ENCODE measurements around the gene RIN3. TPM values are rescaled to one million over a fixed set of nuclear protein-coding genes. Genes with fewer than 3 reads are reported as not detected.
"Not testable (repeated sequence)": the region's sequence is repeated elsewhere in the genome, so short reads cannot be mapped to it uniquely, and the experiment has no call there.

The RIN3 gene
- total RNA-seq, 1 donor from 2014 or later = under 0.01 TPM

DNA sequence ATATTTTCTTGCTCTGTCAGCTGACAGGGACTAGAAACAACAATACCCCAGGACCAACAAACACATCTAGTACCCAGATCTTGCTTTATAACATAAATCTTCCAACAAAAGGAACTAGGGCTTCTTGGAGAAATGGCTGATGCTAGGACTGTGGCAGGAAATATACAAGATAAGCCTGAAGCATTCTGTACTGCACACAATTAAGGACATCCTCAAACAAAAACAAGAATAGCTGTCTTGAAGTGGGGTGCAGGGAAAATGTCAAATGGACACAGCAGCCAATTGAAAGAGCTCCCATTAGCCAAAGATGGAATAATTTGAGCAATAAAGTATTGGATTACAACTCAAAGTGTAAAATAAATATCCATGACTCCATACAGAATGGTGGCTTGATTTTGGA, 184.8 kb downstream of the RIN3 start:
- DNase-seq (ENCODE audit: low spot score in 2 of 2) (no peak), FAIRE-seq (no peak)

DNA sequence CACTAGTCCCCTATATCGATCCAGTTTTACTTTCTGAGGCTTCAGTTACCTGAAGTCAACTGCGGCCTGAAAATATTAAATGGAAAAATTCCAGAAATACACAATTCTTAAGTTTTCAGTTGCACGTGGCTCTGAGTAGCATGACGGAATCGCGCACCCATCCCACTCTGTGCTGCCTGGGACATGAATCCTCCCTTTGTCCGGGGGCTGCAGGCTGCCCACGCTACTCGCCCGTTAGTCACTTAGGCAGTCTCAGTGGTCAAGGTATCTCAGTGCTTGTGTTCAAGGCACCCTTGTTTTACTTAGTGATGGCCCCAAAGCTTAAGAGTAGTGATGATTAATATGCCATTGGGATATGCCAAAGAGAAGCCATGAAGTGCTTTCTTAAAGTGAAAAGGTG, 188.2 kb downstream of the RIN3 start:
- FAIRE-seq = no peak

DNA sequence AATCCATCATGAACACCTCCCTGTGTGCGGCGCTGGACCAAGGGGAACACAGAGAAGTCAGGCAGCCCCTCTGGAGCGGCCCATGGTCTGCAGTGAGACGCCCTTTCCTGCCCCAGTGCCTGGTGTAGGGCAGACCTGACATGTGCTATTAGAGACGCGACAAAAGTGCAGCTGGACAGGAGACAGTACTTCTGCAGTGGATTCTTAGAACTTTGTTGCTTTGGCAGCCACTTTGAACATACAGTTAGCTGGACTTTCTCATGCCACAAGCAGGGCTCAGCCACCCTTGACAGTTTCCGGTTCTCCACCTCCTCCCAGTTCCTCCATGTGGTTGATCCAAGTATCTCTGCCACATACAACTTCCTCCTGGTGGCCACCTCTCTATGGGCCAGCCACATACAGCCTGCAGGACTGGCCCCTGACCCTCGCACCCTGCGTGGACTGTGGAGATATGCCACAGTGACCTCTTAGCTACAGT, 188.9 kb downstream of the RIN3 start:
- FAIRE-seq = no peak
- DNase-seq (ENCODE audit: low spot score in 2 of 2) = no peak

More for the DNA sequence above, 188.2 kb downstream of the RIN3 start:
- DNase-seq (ENCODE audit: low spot score in 2 of 2) = no peak

DNA sequence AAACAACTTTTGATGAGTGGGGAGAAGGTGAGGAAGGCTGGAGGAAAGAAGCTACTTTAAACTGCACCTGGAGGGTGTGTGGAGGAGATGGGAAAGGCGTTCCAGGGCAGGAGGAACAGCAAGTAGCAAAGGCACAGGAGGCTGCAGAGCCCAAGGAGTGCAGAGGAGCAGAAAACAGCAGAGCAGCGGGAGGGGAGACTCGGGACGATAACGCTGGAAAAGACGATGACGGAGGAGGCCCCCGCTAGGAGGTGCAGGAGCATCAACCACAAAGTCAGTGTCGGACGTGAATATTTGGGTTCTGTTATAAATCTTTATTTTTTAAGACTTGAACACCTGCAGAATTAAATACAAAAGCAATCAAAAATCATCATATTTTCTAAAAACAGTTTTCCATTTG, 189.9 kb downstream of the RIN3 start:
- no peak for FAIRE-seq
- no peak for DNase-seq (ENCODE audit: low spot score in 2 of 2)

DNA sequence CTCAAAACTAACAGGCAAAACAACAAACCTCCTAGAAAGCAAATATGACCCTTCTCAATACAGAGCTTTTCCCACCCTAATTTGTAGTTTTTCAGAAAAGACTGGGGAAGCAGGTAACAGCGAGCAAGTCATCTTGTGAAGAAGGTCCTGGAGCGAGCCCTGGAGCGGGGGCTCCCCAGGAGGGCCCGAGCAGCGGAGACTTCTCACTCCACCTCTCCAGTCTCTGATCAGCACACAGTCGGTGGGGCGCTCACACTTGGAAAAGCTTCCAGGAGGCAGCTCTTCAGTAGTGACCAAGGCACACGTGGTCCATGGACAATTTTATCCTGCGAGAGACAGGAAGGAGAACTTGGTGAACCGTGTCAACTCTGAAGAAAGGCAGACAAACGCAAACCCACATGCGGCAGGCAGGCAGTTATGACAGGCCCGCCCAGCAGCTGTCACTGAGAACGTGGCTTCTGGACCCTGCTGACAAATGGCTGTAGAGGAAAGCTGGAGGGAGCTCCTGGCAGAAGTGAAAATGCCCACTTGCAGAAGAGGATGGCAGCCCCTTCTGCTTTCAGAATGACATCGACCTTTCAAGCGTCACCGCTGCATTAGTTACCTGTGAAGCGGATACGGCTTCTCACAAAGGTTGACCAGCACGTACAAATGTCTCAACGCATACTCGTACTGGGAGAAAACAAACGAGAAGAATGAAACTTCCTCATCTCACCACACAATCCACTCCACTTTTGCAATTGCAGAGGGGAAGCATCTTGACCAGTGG, 190.6 kb downstream of the RIN3 start:
- no peak for DNase-seq (ENCODE audit: low spot score in 2 of 2)
- no peak for FAIRE-seq

DNA sequence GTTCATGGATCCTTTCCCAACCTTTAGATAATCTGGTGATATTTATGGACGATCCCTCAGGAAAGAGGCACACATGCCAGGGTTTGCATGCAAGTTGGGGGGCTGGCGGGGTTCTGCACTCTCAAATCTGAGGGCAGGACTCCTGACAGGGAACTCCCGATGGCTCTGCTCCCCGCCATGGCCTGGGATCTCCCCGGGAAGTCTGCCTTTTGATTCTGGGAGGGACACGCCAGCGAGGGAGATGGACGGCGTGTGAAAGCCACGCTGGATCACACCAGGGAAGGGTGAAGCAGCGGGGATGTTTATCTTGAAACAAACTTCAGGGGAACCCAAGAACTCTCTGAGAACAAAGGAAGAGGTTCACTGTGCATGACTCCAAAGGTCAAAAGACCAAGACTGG, 191.2 kb downstream of the RIN3 start:
- FAIRE-seq = no peak
- no peak for DNase-seq (ENCODE audit: low spot score in 2 of 2)

DNA sequence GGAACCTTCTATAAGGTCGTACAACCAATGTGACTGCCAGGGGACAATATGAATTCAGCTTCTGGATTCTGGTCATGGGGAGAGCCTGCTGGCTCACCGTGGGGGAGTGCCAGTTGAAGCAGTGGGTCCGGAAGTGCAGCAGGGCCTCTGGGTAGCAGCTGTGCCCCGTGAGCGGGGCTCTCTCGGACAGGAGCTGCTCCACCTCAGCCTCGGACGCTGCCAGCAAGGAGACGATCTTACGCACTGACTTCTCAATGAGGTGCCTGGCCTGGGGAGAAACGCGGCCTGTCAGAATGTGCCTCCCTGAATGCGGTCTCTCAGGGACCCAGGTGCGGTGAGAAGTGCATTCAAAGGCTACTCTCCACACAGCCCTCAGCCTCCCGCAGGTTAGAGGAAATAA, 192.8 kb downstream of the RIN3 start:
- DNase-seq (ENCODE audit: low spot score in 2 of 2) = no peak
- no peak for FAIRE-seq

DNA sequence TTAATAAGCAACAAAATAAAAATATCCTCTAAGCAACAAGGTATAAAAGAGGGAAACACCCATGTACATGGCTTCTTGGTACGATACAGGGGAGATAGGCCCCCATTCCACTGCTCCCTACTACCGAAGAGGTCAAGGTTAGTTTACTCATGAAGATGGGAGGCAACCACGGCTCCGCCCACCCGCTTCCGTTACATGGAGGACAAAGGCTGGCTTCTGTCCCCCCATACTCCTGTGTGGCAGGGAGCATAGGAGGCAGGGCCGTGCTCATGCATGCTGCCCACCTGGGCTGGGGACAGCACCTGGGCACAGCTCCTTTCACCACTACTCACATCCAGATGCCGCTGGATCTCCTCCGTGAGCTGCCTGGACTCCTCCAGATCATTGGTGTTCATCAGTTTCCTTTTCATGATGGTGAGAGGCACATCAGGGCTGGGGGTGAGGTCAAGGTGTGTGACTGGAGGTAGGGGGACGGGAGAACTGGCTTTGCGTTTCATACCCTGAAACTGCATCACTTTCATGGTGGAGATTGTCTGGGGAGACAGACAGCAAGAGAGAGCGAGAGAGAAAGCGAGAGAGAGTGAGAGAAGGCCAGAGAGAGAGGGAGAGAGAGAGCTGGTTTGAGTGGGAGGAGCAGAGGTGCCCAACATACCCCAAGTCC, 195.9 kb downstream of the RIN3 start:
- DNase-seq (ENCODE audit: low spot score in 2 of 2) (no peak), FAIRE-seq (no peak)

DNA sequence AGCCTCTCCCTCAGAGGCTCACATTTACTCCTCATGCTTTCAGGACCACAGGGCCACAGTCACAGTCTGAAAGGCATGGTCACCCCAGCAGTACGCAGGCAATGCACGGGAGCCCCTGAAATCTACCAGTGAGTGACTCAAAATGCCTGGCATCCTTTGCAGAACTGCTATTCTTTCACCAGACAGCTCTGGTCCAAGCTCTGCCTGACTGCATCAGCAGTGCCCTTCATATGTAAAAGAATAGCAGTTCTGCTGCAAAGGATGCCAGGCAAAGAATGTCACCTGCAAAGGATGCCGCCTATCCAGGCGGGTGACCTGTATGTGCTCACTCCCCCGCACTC, 196.4 kb downstream of the RIN3 start:
- FAIRE-seq = no peak

DNA sequence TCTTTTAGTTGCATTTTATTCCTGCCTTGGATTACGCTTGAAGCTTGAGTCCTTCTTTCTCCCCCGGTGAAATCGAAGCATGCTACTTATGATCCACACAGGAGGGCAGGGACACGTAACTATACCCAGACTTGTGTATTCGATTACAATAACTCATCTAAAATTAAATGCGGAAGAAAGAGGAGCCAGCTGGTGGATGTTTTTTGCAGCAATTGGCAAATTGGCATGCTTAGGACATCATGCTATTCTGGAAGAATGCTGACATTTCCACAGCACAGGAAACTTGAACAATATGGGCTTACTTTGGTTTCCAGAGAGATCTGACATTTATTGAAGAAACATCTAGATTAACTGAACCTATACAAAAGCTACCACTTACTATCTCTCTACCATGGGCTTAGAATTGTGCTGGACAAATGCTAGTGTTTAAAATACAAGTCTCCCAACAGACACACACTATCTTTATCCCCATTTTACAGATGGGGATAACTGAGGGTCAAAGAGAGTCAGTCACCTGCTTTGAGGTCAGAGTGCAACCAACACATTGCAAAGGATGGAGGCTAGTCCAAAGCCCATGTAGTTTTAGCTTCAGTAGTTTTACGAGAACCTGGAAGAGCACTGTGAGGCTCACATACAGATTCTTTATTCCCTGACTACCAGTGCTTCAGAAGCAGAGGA, 198.5 kb downstream of the RIN3 start:
- no peak for FAIRE-seq
- no peak for DNase-seq (ENCODE audit: low spot score in 2 of 2)

More for the DNA sequence above, 196.4 kb downstream of the RIN3 start:
- no peak for DNase-seq (ENCODE audit: low spot score in 2 of 2)

DNA sequence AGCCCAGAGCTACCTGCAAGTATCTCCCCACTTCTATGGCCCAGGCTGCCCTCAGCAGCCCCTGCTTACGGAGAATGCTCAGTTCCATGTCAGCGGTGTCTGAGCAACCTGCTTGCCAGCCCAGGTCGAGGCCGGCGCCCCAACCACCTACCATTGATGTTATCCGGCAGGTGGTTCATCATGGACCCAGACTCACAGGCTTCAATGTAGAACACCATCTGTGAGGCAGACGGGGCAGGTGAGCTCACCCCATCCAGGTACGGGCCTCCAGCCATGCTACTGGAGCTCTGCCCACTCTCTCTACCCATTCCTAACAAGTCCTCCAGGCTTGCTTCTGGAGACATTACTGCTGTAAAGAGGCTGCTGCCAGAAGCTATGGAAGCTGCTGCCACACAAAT, 199.1 kb downstream of the RIN3 start:
- DNase-seq (ENCODE audit: low spot score in 2 of 2) (no peak), FAIRE-seq (no peak)

DNA sequence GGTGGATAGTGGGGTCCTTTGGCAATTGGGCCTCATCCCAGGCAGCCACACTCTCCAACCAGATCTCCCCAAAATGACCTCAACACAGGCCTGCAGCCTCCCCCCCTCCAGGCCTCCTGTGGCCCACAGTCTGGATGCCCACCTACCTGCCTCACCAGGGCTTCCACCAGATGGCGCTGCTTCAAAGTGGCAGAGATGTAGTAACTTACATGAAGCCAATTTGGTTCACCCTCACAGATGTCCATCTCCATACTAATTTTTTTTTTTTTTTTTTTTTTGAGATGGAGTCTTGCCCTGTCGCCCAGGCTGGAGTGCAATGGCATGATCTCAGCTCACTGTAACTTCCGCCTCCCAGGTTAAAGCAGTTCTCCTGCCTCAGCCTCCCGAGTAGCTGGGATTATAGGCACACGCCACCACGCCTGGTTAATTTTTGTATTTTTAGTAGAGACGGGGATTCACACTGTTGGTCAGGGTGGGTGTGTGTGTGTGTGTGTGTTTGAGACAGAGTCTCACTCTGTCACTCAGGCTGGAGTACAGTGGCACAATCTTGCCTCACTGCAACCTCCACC, 201.2 kb downstream of the RIN3 start:
- FAIRE-seq = not testable (repeated sequence)

DNA sequence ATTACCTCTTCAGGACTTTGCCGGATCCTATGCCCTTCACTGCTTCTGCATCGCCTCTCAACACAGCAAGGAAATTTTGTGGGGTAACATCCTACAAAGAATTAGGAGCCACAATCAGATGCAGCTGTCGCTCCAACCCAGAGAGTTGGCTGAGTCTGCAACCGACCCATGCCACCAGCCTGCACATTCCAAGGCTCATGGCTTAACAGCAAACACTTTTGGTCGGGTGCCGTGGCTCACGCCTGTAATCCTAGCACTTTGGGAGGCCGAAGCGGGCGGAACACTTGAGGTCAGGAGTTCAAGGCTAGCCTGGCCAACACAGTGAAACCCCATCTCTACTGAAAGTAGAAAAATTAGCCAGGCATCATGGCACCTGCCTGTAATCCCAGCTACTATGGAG, 202.6 kb downstream of the RIN3 start:
- FAIRE-seq (no peak), DNase-seq (ENCODE audit: low spot score in 2 of 2) (no peak)

More for the DNA sequence above, 201.2 kb downstream of the RIN3 start:
- peak; percentile 49 to 55 for DNase-seq (ENCODE audit: low spot score in 2 of 2)

DNA sequence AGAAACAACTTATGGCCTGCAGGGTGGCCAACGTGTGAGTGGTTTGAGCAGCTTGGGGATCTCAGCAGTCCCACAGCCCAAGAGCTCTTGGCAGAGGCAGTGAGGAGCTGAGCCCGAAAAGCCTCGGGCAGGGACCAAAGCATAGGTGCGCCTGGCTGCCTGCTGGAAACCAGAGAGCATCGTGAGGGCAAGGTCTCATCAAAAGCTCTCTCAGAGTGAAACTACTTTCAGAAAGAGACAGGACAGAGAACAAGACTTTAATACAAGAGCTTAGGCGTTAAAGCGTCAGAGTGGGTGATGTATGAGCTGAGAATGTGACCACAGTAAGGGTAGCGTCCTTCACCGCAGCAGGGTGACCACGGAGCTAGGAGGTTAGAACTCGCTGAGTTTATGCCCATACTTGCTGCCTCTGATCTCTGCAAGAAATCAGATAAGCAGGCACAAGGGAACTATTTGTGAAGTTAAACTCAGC, 204.0 kb downstream of the RIN3 start:
- DNase-seq (ENCODE audit: low spot score in 2 of 2) (no peak), FAIRE-seq (no peak)

DNA sequence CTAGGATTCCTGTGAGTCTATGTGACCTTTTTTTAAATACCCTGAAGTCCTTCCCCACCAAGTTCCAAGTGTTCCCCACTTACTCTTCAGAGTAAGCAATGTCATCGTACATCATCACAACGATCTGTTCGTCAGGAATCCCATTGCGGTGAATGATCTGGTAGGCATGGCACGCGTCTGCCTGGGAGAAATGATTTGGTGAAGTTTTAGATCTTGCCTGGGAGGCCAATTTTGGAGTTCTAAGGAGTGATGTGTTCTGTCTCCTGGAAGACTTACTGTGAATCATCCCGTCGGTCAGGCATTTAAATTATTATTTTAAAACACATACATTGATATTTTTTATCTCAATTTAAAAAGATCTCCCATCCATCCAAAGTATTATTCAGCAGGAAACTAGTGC, 205.1 kb downstream of the RIN3 start:
- DNase-seq (ENCODE audit: low spot score in 2 of 2) = no peak
- no peak for FAIRE-seq

DNA sequence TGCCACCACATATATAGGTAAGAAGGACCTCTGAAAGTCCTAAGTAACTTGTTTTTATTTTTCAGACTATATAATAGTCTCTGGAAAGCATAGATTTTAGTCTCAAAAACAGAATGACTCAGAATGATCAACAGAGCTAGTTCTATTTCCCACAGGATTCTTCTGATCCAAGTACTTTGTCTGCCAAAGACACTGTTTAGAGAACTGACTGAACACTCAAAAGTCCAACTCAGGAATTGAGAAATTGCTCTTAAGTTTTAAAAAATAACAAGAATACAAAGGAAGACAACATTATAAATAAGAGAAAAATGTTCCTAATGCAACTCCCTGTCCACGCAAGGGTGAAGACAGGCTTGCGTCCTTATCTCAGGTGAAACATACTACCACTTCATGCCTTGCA, 205.8 kb downstream of the RIN3 start:
- FAIRE-seq (no peak), DNase-seq (ENCODE audit: low spot score in 2 of 2) (no peak)

DNA sequence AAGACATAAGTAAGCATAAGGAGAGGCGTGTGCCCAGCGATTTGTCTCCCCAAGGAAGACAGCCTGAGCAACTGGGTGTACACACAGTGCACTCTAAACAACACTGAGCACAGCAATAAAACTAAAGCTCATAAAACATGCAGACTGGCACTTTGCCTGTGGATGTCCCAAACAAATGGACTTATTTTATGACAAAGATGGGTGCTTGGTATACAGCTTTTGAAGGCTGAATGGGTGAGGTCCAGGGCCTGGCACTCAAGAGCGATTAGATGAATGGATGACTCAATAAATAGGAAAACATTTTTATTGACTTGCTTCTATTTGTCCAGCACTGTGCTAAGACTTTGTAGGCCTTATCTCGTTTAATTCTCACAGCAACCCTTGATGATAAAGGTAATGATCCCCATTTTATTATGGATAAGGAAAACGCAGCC, 206.3 kb downstream of the RIN3 start:
- DNase-seq (ENCODE audit: low spot score in 2 of 2) = no peak
- no peak for FAIRE-seq

DNA sequence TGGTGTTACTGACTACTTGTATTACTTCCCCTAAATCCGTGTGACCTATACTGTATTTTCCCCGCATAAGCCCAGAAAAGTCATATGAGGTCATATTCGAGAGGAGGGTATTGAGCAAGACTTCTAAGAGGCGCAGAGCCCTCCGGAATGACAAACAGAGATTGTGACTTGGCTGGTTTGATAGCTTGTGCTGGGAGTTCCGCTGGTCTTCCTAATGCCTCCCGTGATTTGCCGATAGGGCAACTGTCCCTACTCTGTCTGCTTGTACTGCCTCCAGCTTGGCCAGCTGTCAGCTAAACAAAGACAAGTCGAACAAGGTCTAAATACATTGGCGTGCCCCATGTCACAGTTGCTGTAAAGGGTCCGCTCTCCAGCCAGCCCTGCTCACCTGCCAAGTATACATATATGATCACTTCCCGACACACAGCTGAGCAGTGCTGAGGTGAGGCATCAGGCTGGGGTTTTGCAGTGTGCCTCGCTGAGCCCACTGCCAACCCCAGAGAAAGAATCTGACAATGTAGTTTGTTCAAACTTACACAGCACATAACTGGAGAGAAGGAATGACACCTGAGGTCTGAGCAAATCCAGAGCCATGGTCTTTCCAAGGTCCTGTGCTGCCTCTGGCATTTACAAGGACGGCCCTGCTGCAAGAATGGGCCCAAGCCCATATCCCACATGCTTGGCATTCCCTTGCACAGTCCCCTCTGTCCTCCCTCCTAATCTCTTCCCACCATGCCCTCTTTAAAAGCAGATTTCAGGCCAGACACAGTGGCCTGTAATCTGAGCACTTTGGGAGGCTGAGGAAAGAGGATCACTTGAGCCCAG, 211.1 kb downstream of the RIN3 start:
- DNase-seq (ENCODE audit: low spot score in 2 of 2) = no peak
- no peak for FAIRE-seq

DNA sequence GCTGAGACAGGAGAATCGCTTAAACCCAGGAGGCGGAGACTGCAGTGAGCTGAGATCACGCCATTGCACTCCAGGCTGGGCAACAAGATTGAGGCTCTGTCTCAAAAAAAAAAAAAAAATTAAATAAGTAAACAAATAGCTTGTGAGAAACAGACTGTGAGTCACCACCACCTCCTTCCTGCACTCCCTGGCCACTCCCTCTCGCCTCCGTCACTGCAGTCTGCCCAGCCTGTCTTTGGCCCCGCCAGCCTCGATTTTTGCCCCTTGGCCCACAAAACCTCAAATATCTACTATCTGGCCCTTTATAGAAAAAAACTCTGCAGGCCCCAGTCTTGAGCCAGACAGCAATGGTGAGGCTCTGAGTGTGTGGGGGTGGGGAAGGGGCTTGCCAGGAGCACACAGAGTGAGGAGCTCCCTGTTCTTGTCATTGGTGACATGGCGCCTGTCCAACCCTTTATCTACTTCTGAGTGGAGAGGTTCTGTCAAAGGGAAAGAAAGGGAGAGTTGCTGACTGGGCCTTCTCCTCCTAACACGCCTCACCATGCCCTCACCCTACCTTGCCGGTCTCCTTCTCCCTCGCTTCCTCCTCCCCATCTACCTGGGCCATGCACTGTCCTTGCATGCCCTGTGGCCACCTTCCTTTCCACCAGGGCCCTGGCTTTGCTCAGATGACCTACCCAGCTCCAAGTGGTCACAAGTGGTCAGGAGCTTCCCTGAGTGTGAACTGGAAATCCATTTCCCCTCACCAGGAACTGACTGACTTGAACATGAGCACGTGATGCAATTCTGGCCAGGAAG, 212.8 kb downstream of the RIN3 start:
- no peak for FAIRE-seq

DNA sequence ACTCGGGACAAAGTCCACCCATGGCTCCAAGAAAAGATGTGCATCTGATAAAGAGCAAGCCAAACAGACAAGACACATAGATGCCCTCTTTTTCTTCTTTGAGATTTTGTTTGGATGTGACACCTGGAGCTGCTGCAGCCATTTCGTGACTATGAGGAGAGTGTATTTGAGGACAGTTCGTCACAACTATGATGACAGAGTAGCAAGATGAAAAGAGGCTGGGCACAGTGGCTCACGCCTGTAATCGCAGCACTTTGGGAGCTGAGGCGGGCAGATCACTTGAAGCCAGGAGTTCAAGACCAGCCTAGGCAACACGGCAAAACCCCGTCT, 213.3 kb downstream of the RIN3 start:
- DNase-seq (ENCODE audit: low spot score in 2 of 2) = no peak
- no peak for FAIRE-seq

More for the DNA sequence above, 212.8 kb downstream of the RIN3 start:
- no peak for DNase-seq (ENCODE audit: low spot score in 2 of 2)
